NCI-H1694 treated with DMSO at 0.1 percent for 48 hours (cell line): Measurements from ENCODE around the gene OR52B6.
"Not testable (repeated sequence)": the region's sequence is repeated elsewhere in the genome, so short reads cannot be mapped to it uniquely, and the experiment has no call there.

Experiments
- DNase-seq: peaks from one replicate; lab custom pipeline; 2025; lab: John Stamatoyannopoulos, UW

The OR52B6 gene

GRCh38 chr11:5580577-5580976 is at the start of gene OR52B6:
Gene OR52B6, plus strand, starts transcription at chr11:5580877. Its CDS starts 0 bp downstream, at chr11:5580877.
- DNase-seq: no peak

- DNase-seq: no peak
These were observed 49.4 kb upstream of the OR52B6 start for GRCh38 chr11:5531053-5531831.

- no peak for DNase-seq
These were observed 46.6 kb upstream of the OR52B6 start for GRCh38 chr11:5534046-5534445.

GRCh38 chr11:5536482-5536881 is 44.2 kb upstream of the OR52B6 start:
- DNase-seq: no peak

GRCh38 chr11:5541427-5541826 is 39.2 kb upstream of the OR52B6 start:
- DNase-seq: no peak

- no peak for DNase-seq
These were observed 34.2 kb upstream of the OR52B6 start for GRCh38 chr11:5546457-5546856.

- DNase-seq: no peak
These were observed 32.7 kb upstream of the OR52B6 start for GRCh38 chr11:5547982-5548381.

GRCh38 chr11:5548440-5548839 is 32.2 kb upstream of the OR52B6 start, which contains the start of gene OR52H1:
Gene OR52H1, minus strand, starts transcription at chr11:5548540. Its CDS starts 3,035 bp downstream, at chr11:5545505.
- DNase-seq: no peak

GRCh38 chr11:5550440-5551095 is 30.1 kb upstream of the OR52B6 start:
- DNase-seq: no peak

GRCh38 chr11:5553343-5553742 is 27.3 kb upstream of the OR52B6 start:
- DNase-seq: no peak

GRCh38 chr11:5556596-5557188 is 24.0 kb upstream of the OR52B6 start:
- no peak for DNase-seq

- DNase-seq: no peak
These were observed 22.9 kb upstream of the OR52B6 start for GRCh38 chr11:5557751-5558150.

GRCh38 chr11:5564259-5565019 is 16.2 kb upstream of the OR52B6 start:
- no peak for DNase-seq

- no peak for DNase-seq
These were observed 6.0 kb upstream of the OR52B6 start for GRCh38 chr11:5574654-5575053.

GRCh38 chr11:5575152-5575551 is 5.5 kb upstream of the OR52B6 start:
- no peak for DNase-seq

GRCh38 chr11:5577101-5577500 is 3.6 kb upstream of the OR52B6 start:
- DNase-seq: no peak

- DNase-seq: no peak
These were observed 337 bp downstream of the OR52B6 start for GRCh38 chr11:5581014-5581413.

GRCh38 chr11:5584458-5584857 is 3.8 kb downstream of the OR52B6 start:
- not testable (repeated sequence) for DNase-seq

GRCh38 chr11:5589906-5590305 is 9.2 kb downstream of the OR52B6 start:
- DNase-seq: not testable (repeated sequence)

GRCh38 chr11:5591613-5592012 is 10.9 kb downstream of the OR52B6 start:
- no peak for DNase-seq

GRCh38 chr11:5592615-5593014 is 11.9 kb downstream of the OR52B6 start:
- DNase-seq: no peak

- DNase-seq: no peak
These were observed 12.5 kb downstream of the OR52B6 start for GRCh38 chr11:5593146-5593545.
